M059J (cell line): ENCODE measurements around the gene ITGB6. TPM values are rescaled to one million over a fixed set of nuclear protein-coding genes. Genes with fewer than 3 reads are reported as not detected.

Source experiments
- DNase-seq: peaks from one replicate; pipeline ENCODE4 v3.0.0-alpha.2; 2012; ENCODE audit warnings: low read depth
- total RNA-seq: library from RNA; depleted of rRNA; stranded (reverse); fragments of >200 nt; shearing (Covaris generic); gene quantifications from 2 replicates; pipeline ENCODE4 v1.2.3, GENCODE V29; 2014

ITGB6 gene
- total RNA-seq, 1 experiment from 2014 or later = 1.6 TPM

GRCh38 chr2:160092445-160092844, 107.6 kb downstream of the ITGB6 start:
- no peak for DNase-seq

- DNase-seq = peak; percentile 62
Measured at GRCh38 chr2:160091381-160091780, 108.7 kb downstream of the ITGB6 start.

- peak; percentile 20 for DNase-seq
Measured at GRCh38 chr2:160087854-160088745, 112.0 kb downstream of the ITGB6 start.

- DNase-seq = no peak
Measured at GRCh38 chr2:160085662-160086061, 114.4 kb downstream of the ITGB6 start.

- no peak for DNase-seq
Measured at GRCh38 chr2:160077912-160078810, 121.9 kb downstream of the ITGB6 start.

- no peak for DNase-seq
Measured at GRCh38 chr2:160076914-160077313, 123.2 kb downstream of the ITGB6 start.

- DNase-seq = no peak
Measured at GRCh38 chr2:160076241-160076640, 123.8 kb downstream of the ITGB6 start.

GRCh38 chr2:160075171-160075570, 124.9 kb downstream of the ITGB6 start:
- DNase-seq = peak; percentile 82

- no peak for DNase-seq
Measured at GRCh38 chr2:160073284-160073888, 126.7 kb downstream of the ITGB6 start.

- no peak for DNase-seq
Measured at GRCh38 chr2:160068906-160069305, 131.2 kb downstream of the ITGB6 start.

- DNase-seq = no peak
Measured at GRCh38 chr2:160064916-160065315, 135.2 kb downstream of the ITGB6 start.

GRCh38 chr2:160063879-160064612, 136.0 kb downstream of the ITGB6 start:
- no peak for DNase-seq

GRCh38 chr2:160063271-160063670, 136.8 kb downstream of the ITGB6 start:
- no peak for DNase-seq

- no peak for DNase-seq
Measured at GRCh38 chr2:160062292-160063005, 137.6 kb downstream of the ITGB6 start, which contains the start of gene PLA2R1. Gene PLA2R1, minus strand, starts transcription at chr2:160062615. Its CDS starts 212 bp downstream, at chr2:160062403.

GRCh38 chr2:160061944-160062291, 138.2 kb downstream of the ITGB6 start:
- DNase-seq = no peak

GRCh38 chr2:160061533-160061932, 138.5 kb downstream of the ITGB6 start:
- DNase-seq = no peak

GRCh38 chr2:160060297-160060696, 139.8 kb downstream of the ITGB6 start:
- DNase-seq = no peak

- no peak for DNase-seq
Measured at GRCh38 chr2:160057356-160057755, 142.7 kb downstream of the ITGB6 start.

GRCh38 chr2:160055726-160056108, 144.4 kb downstream of the ITGB6 start:
- no peak for DNase-seq

- DNase-seq = peak; percentile 30
Measured at GRCh38 chr2:160054984-160055725, 144.9 kb downstream of the ITGB6 start.
